Activated naive CD8-positive, alpha-beta T cell treated with anti-CD3 and anti-CD28 coated beads for 36 hours (primary cell): ENCODE results near the gene TRERF1. TPM values are rescaled to one million over a fixed set of nuclear protein-coding genes. Genes with fewer than 3 reads are reported as not detected.

Source experiments
- DNase-seq: peaks from one replicate; pipeline ENCODE4 v3.0.0; 2021
- H3K27ac Mint-ChIP-seq: one replicate; pipeline ENCODE4 v1.8.0; 2022; ENCODE audit warnings: mild to moderate bottlenecking, moderate library complexity, mixed read lengths
- H3K27me3 Mint-ChIP-seq: one replicate; pipeline ENCODE4 v1.8.0; 2022; ENCODE audit warnings: mild to moderate bottlenecking, mixed read lengths
- H3K36me3 Mint-ChIP-seq: one replicate; pipeline ENCODE4 v1.8.0; 2021; ENCODE audit warnings: mild to moderate bottlenecking, mixed read lengths
- H3K4me1 Mint-ChIP-seq: one replicate; pipeline ENCODE4 v1.8.0; 2021; ENCODE audit warnings: mixed read lengths
- H3K4me3 Mint-ChIP-seq: one replicate; pipeline ENCODE4 v1.8.0; 2022; ENCODE audit warnings: mild to moderate bottlenecking, moderate library complexity, mixed read lengths
- H3K9me3 Mint-ChIP-seq: one replicate; pipeline ENCODE4 v1.8.0; 2022; ENCODE audit warnings: mixed read lengths
- total RNA-seq, 2 experiments: library from RNA; stranded (reverse); gene quantifications; one replicate each; pipeline ENCODE4 v1.2.3, GENCODE V29; 2021

TRERF1 gene
- total RNA-seq, 2 experiments from 2014 or later: 6.5 to 6.9 TPM

- Mint-ChIP-seq H3K36me3 (peaks cover 4% of the 10 kb centered on the region), H3K9me3 (no peaks in the 10 kb centered on the region), H3K4me1 (peaks cover 32% of the 10 kb centered on the region), H3K27ac (no peak overlapping the region), H3K27me3 (no peaks in the 10 kb centered on the region), H3K4me3 (no peak overlapping the region)
- no peak for DNase-seq
Measured at GRCh38 chr6:42274898-42275297, 176.8 kb downstream of the TRERF1 start.

GRCh38 chr6:42271834-42272805 lies 179.6 kb downstream of the TRERF1 start:
- Mint-ChIP-seq H3K27me3 (no peaks in the 10 kb centered on the region), H3K9me3 (no peaks in the 10 kb centered on the region), H3K4me1 (peaks cover 15% of the 10 kb centered on the region), H3K27ac (no peak overlapping the region), H3K4me3 (no peak overlapping the region), H3K36me3 (no peaks in the 10 kb centered on the region)
- DNase-seq: no peak

GRCh38 chr6:42269974-42270510 lies 181.7 kb downstream of the TRERF1 start:
- H3K9me3 Mint-ChIP-seq: no peaks in the 10 kb centered on the region
- peaks cover 15% of the 10 kb centered on the region for H3K4me1 Mint-ChIP-seq
- H3K4me3 Mint-ChIP-seq: no peak overlapping the region
- no peaks in the 10 kb centered on the region for H3K36me3 Mint-ChIP-seq
- DNase-seq: no peak
- no peak overlapping the region for H3K27ac Mint-ChIP-seq
- no peaks in the 10 kb centered on the region for H3K27me3 Mint-ChIP-seq

- peak; percentile 40 for DNase-seq
- Mint-ChIP-seq H3K4me3 (peak overlapping the region; percentile 16), H3K27ac (peak overlapping the region; percentile 31), H3K4me1 (peaks cover 15% of the 10 kb centered on the region), H3K27me3 (no peaks in the 10 kb centered on the region), H3K9me3 (no peaks in the 10 kb centered on the region), H3K36me3 (no peaks in the 10 kb centered on the region)
Measured at GRCh38 chr6:42269553-42269952, 182.2 kb downstream of the TRERF1 start.

GRCh38 chr6:42268835-42269204 lies 182.9 kb downstream of the TRERF1 start:
- DNase-seq: no peak
- Mint-ChIP-seq H3K27me3 (no peaks in the 10 kb centered on the region), H3K27ac (no peak overlapping the region), H3K4me1 (peaks cover 15% of the 10 kb centered on the region), H3K4me3 (no peak overlapping the region), H3K9me3 (no peaks in the 10 kb centered on the region), H3K36me3 (no peaks in the 10 kb centered on the region)

- peaks cover 15% of the 10 kb centered on the region for H3K4me1 Mint-ChIP-seq
- no peak for DNase-seq
- peaks cover under 1% of the 10 kb centered on the region for H3K36me3 Mint-ChIP-seq
- no peaks in the 10 kb centered on the region for H3K9me3 Mint-ChIP-seq
- H3K27me3 Mint-ChIP-seq: no peaks in the 10 kb centered on the region
- H3K27ac Mint-ChIP-seq: no peak overlapping the region
- no peak overlapping the region for H3K4me3 Mint-ChIP-seq
Measured at GRCh38 chr6:42268016-42268834, 183.5 kb downstream of the TRERF1 start.

- Mint-ChIP-seq H3K9me3 (no peaks in the 10 kb centered on the region), H3K4me1 (peaks cover 12% of the 10 kb centered on the region), H3K36me3 (peaks cover 2% of the 10 kb centered on the region), H3K4me3 (no peak overlapping the region), H3K27ac (no peak overlapping the region), H3K27me3 (no peaks in the 10 kb centered on the region)
- DNase-seq: no peak
Measured at GRCh38 chr6:42266538-42266937, 185.2 kb downstream of the TRERF1 start.

GRCh38 chr6:42264852-42265390 lies 186.8 kb downstream of the TRERF1 start:
- no peak for DNase-seq
- Mint-ChIP-seq H3K9me3 (no peaks in the 10 kb centered on the region), H3K4me1 (peaks cover 13% of the 10 kb centered on the region), H3K27me3 (no peaks in the 10 kb centered on the region), H3K27ac (no peak overlapping the region), H3K36me3 (peaks cover 2% of the 10 kb centered on the region), H3K4me3 (no peak overlapping the region)

- H3K36me3 Mint-ChIP-seq: peaks cover 2% of the 10 kb centered on the region
- no peak overlapping the region for H3K27ac Mint-ChIP-seq
- H3K4me1 Mint-ChIP-seq: peaks cover 7% of the 10 kb centered on the region
- H3K4me3 Mint-ChIP-seq: no peak overlapping the region
- H3K27me3 Mint-ChIP-seq: no peaks in the 10 kb centered on the region
- no peaks in the 10 kb centered on the region for H3K9me3 Mint-ChIP-seq
- DNase-seq: no peak
Measured at GRCh38 chr6:42264162-42264851, 187.4 kb downstream of the TRERF1 start.

- Mint-ChIP-seq H3K4me1 (peaks cover 7% of the 10 kb centered on the region), H3K4me3 (no peak overlapping the region), H3K36me3 (peaks cover 2% of the 10 kb centered on the region), H3K9me3 (no peaks in the 10 kb centered on the region), H3K27ac (no peak overlapping the region), H3K27me3 (no peaks in the 10 kb centered on the region)
- DNase-seq: no peak
Measured at GRCh38 chr6:42263165-42263728, 188.5 kb downstream of the TRERF1 start.

GRCh38 chr6:42260972-42261371 lies 190.8 kb downstream of the TRERF1 start:
- DNase-seq: peak; percentile 40
- no peak overlapping the region for H3K4me3 Mint-ChIP-seq
- H3K27me3 Mint-ChIP-seq: no peaks in the 10 kb centered on the region
- H3K9me3 Mint-ChIP-seq: no peaks in the 10 kb centered on the region
- no peak overlapping the region for H3K27ac Mint-ChIP-seq
- peaks cover 6% of the 10 kb centered on the region for H3K36me3 Mint-ChIP-seq
- H3K4me1 Mint-ChIP-seq: peaks cover 7% of the 10 kb centered on the region

- Mint-ChIP-seq H3K27ac (no peak overlapping the region), H3K4me3 (no peak overlapping the region), H3K9me3 (no peaks in the 10 kb centered on the region), H3K4me1 (peaks cover 7% of the 10 kb centered on the region), H3K36me3 (peaks cover 6% of the 10 kb centered on the region), H3K27me3 (no peaks in the 10 kb centered on the region)
- peak; percentile 18 for DNase-seq
Measured at GRCh38 chr6:42260396-42260888, 191.3 kb downstream of the TRERF1 start.

GRCh38 chr6:42259841-42260395 lies 191.8 kb downstream of the TRERF1 start:
- no peaks in the 10 kb centered on the region for H3K9me3 Mint-ChIP-seq
- DNase-seq: no peak
- H3K4me3 Mint-ChIP-seq: no peak overlapping the region
- H3K27me3 Mint-ChIP-seq: no peaks in the 10 kb centered on the region
- H3K4me1 Mint-ChIP-seq: peaks cover 7% of the 10 kb centered on the region
- no peak overlapping the region for H3K27ac Mint-ChIP-seq
- peaks cover 6% of the 10 kb centered on the region for H3K36me3 Mint-ChIP-seq

GRCh38 chr6:42259286-42259685 lies 192.4 kb downstream of the TRERF1 start:
- Mint-ChIP-seq H3K4me3 (no peak overlapping the region), H3K36me3 (peaks cover 6% of the 10 kb centered on the region), H3K9me3 (no peaks in the 10 kb centered on the region), H3K4me1 (peaks cover 7% of the 10 kb centered on the region), H3K27me3 (no peaks in the 10 kb centered on the region), H3K27ac (no peak overlapping the region)
- DNase-seq: no peak
